NCI-H1417 treated with DMSO at 0.1 percent for 48 hours (cell line): Measurements from ENCODE around the gene PIRT.

Source experiments
- DNase-seq: peaks from one replicate; lab custom pipeline; 2025; lab: John Stamatoyannopoulos, UW

The PIRT gene

GRCh38 chr17:10789694-10790271 is 48.1 kb downstream of the PIRT start:
- no peak for DNase-seq

- no peak for DNase-seq
Observed at GRCh38 chr17:10787306-10788045, 50.4 kb downstream of the PIRT start.

- DNase-seq: no peak
Observed at GRCh38 chr17:10785295-10785694, 52.6 kb downstream of the PIRT start.

- DNase-seq: no peak
Observed at GRCh38 chr17:10779609-10780008, 58.3 kb downstream of the PIRT start.

GRCh38 chr17:10777890-10778289 is 60.0 kb downstream of the PIRT start:
- no peak for DNase-seq

- no peak for DNase-seq
Observed at GRCh38 chr17:10777131-10777807, 60.6 kb downstream of the PIRT start.

GRCh38 chr17:10776381-10776780 is 61.5 kb downstream of the PIRT start:
- DNase-seq: no peak

- DNase-seq: no peak
Observed at GRCh38 chr17:10775740-10776356, 62.0 kb downstream of the PIRT start.

GRCh38 chr17:10775058-10775457 is 62.8 kb downstream of the PIRT start:
- no peak for DNase-seq

- DNase-seq: no peak
Observed at GRCh38 chr17:10773391-10773790, 64.5 kb downstream of the PIRT start.
